Activated T-cell treated with anti-CD3 and anti-CD28 coated beads, Interleukin-2, amount 50 U/mL, for 72 hours (primary cell): ENCODE data around the gene CD84. TPM values are rescaled to one million over a fixed set of nuclear protein-coding genes. Genes with fewer than 3 reads are reported as not detected.
A peak's percentile ranks its signal among the peaks of the same experiment; 100 is the strongest.

Source experiments
- ATAC-seq, 2 donors: fragments of 150-1000 bp; cut with Tn5 transposase; replicated peaks in 1 of 2; 2 replicates each; pipeline ENCODE4 v1.10.0; 2021; ENCODE audit warnings: moderate library complexity in 2 of 2, mild to moderate bottlenecking in 1 of 2
- DNase-seq, 2 donors: peaks; one replicate each; pipeline ENCODE4 v3.0.0; 2021 to 2022; ENCODE audit warnings: mixed read lengths in 1 of 2
- H3K27ac Mint-ChIP-seq: one replicate; pipeline ENCODE4 v1.8.0; 2022; ENCODE audit warnings: mild to moderate bottlenecking, moderate library complexity, mixed read lengths
- H3K27me3 Mint-ChIP-seq: one replicate; pipeline ENCODE4 v1.8.0; 2022; ENCODE audit warnings: low read depth, mixed read lengths
- H3K36me3 Mint-ChIP-seq, 2 donors: one replicate each; pipeline ENCODE4 v1.8.0; 2022; ENCODE audit warnings: mixed read lengths in 2 of 2, mild to moderate bottlenecking in 1 of 2; ENCODE audit not compliant: insufficient read depth in 2 of 2
- H3K4me1 Mint-ChIP-seq: one replicate; pipeline ENCODE4 v1.8.0; 2022; ENCODE audit warnings: low read depth, mixed read lengths
- H3K4me3 Mint-ChIP-seq, 2 donors: one replicate each; pipeline ENCODE4 v1.8.0; 2022; ENCODE audit warnings: mild to moderate bottlenecking in 2 of 2, mixed read lengths in 2 of 2, moderate library complexity in 2 of 2
- H3K9me3 Mint-ChIP-seq, 2 donors: one replicate each; pipeline ENCODE4 v1.8.0; 2022; ENCODE audit warnings: mixed read lengths in 2 of 2
- total RNA-seq, 2 donors: library from RNA; stranded (reverse); gene quantifications; one replicate each; pipeline ENCODE4 v1.2.3, GENCODE V29; 2022

The CD84 gene
- total RNA-seq, 2 donors from 2014 or later: 10.2 to 16.0 TPM

- H3K27me3 Mint-ChIP-seq: no peaks in the 10 kb centered on the region
- no peak for DNase-seq
- peaks cover 30 to 59% of the 10 kb centered on the region in 2 donors for H3K36me3 Mint-ChIP-seq
- H3K4me1 Mint-ChIP-seq: peaks cover 82% of the 10 kb centered on the region
- H3K27ac Mint-ChIP-seq: peak overlapping the region; percentile 99
- peaks cover 4 to 6% of the 10 kb centered on the region in 2 donors for H3K9me3 Mint-ChIP-seq
- no peak for ATAC-seq
- peak overlapping the region; percentile 35 to 83 for H3K4me3 Mint-ChIP-seq
These were observed 41.8 kb upstream of the CD84 start for GRCh38 chr1:160620942-160621632.

DNA sequence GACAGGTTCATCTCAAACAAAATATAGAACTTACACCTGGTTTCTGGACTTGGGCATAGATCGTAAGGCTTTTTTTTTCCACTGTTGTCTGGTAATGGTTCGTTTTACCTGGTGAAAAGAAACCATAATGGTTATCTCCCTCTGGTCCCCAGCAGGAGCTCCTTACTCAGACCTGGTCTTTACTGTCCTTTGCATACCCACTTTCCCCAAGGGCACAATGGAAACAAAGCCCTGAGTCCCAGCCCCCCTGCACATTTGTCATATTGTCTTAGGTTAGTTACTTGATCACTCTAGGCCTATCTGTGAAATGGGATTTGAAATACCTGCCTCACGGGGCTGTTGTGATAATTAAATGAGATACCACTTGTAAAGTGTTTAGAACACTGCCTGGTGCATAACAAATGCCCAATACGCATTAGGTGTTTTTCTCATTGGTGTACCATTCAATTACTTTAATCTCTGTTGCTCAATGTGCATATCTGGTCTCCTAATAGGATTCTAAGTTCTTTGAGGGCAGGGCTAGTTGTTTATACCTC is 40.5 kb upstream of the CD84 start:
- Mint-ChIP-seq H3K27ac (peak overlapping the region; percentile 27), H3K4me1 (peaks cover 70% of the 10 kb centered on the region), H3K27me3 (no peaks in the 10 kb centered on the region), H3K4me3 (no peak overlapping the region), H3K9me3 (peaks cover 4 to 6% of the 10 kb centered on the region in 2 donors), H3K36me3 (peaks cover 28 to 55% of the 10 kb centered on the region in 2 donors)
- no peak for ATAC-seq
- no peak for DNase-seq

GRCh38 chr1:160618763-160619274 is 39.5 kb upstream of the CD84 start:
- peak overlapping the region in 1 of 2 donors; percentile 21 for H3K4me3 Mint-ChIP-seq
- H3K4me1 Mint-ChIP-seq: peaks cover 67% of the 10 kb centered on the region
- H3K27ac Mint-ChIP-seq: peak overlapping the region; percentile 66
- no peak for ATAC-seq
- H3K27me3 Mint-ChIP-seq: no peaks in the 10 kb centered on the region
- H3K9me3 Mint-ChIP-seq: peaks cover 4 to 6% of the 10 kb centered on the region in 2 donors
- H3K36me3 Mint-ChIP-seq: peaks cover 29 to 57% of the 10 kb centered on the region in 2 donors
- peak in 1 of 2 donors; percentile 43 for DNase-seq

- H3K27ac Mint-ChIP-seq: peak overlapping the region; percentile 14
- H3K4me1 Mint-ChIP-seq: peaks cover 65% of the 10 kb centered on the region
- H3K9me3 Mint-ChIP-seq: peaks cover 4 to 6% of the 10 kb centered on the region in 2 donors
- no peak overlapping the region for H3K4me3 Mint-ChIP-seq
- DNase-seq (no peak), ATAC-seq (no peak)
- H3K27me3 Mint-ChIP-seq: no peaks in the 10 kb centered on the region
- H3K36me3 Mint-ChIP-seq: peaks cover 28 to 61% of the 10 kb centered on the region in 2 donors
These were observed 39.0 kb upstream of the CD84 start for GRCh38 chr1:160618327-160618726.

DNA sequence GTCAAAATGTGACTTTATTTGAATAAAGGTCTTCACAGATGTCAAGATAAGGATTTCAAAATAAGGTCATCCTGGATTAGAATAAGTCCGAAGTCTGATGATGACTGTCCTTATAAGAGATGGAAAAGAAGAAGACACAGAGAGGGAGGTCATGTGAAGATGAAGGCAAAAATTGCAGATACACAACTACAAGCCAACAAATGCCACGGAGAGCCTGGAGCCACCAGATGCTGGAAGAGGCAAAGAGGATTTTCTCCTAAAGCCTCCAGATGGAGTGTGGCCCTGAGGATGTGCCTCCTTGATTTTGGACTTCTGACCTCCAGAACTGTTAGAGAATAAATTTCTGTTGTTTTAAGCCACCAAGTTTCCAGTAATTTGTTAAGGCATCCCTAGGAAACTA is 36.4 kb upstream of the CD84 start:
- no peak overlapping the region for H3K4me3 Mint-ChIP-seq
- DNase-seq: no peak
- no peak for ATAC-seq
- peaks cover 30 to 55% of the 10 kb centered on the region in 2 donors for H3K36me3 Mint-ChIP-seq
- H3K27ac Mint-ChIP-seq: no peak overlapping the region
- no peaks in the 10 kb centered on the region for H3K27me3 Mint-ChIP-seq
- peaks cover 59% of the 10 kb centered on the region for H3K4me1 Mint-ChIP-seq
- H3K9me3 Mint-ChIP-seq: peaks cover 4 to 6% of the 10 kb centered on the region in 2 donors

DNA sequence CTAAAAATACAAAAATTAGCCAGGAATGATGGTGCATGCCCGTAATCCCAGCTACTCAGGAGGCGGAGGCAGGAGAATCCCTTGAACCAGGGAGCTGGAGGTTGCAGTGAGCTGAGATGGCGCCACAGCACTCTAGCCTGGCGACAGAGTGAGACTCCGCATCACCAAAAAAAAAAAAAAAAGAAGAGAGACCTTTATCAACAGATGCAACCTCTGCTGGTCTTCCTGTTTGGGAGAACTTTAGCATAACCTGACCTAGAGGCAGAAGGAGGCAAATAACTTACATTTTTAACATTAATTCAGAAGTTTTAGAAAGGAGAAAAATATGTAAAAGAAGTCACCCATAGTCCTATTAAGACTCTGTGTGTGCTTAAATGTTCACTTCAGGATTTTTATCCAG is 35.1 kb upstream of the CD84 start:
- H3K27ac Mint-ChIP-seq: peak overlapping the region; percentile 63
- peaks cover 30 to 50% of the 10 kb centered on the region in 2 donors for H3K36me3 Mint-ChIP-seq
- ATAC-seq (no peak), DNase-seq (no peak)
- H3K9me3 Mint-ChIP-seq: peaks cover 4 to 6% of the 10 kb centered on the region in 2 donors
- no peaks in the 10 kb centered on the region for H3K27me3 Mint-ChIP-seq
- peaks cover 57% of the 10 kb centered on the region for H3K4me1 Mint-ChIP-seq
- H3K4me3 Mint-ChIP-seq: no peak overlapping the region

- H3K27ac Mint-ChIP-seq: peak overlapping the region; percentile 63
- H3K36me3 Mint-ChIP-seq: peaks cover 20 to 37% of the 10 kb centered on the region in 2 donors
- no peaks in the 10 kb centered on the region for H3K27me3 Mint-ChIP-seq
- ATAC-seq (no peak), DNase-seq (no peak)
- peaks cover 57% of the 10 kb centered on the region for H3K4me1 Mint-ChIP-seq
- H3K9me3 Mint-ChIP-seq: no peaks in the 10 kb centered on the region
- no peak overlapping the region for H3K4me3 Mint-ChIP-seq
These were observed 33.4 kb upstream of the CD84 start for GRCh38 chr1:160612613-160613218.

GRCh38 chr1:160610569-160611242 is 31.4 kb upstream of the CD84 start:
- Mint-ChIP-seq H3K27me3 (no peaks in the 10 kb centered on the region), H3K4me3 (no peak overlapping the region), H3K9me3 (no peaks in the 10 kb centered on the region), H3K27ac (peak overlapping the region; percentile 45), H3K36me3 (peaks cover 17 to 27% of the 10 kb centered on the region in 2 donors), H3K4me1 (peaks cover 73% of the 10 kb centered on the region)
- ATAC-seq (no peak), DNase-seq (no peak)

DNA sequence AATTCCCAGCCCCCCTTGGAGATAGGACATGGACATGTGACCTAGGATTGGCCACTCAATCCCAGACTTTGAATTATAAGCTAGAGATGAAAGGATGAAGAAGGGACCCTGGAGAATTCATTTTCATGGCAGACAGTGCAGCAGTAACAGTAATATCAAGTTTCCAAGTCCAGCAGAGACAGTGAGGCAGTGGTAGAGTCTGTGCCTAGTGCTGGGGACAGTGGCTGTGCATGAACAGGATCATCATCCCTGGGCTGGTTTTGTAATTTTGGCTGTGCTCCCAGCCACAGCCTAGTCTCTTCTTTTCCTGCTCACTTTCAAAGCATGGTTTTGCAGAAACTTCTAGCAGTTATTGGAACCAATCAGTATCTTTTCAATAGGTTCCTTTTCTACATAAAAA is 29.6 kb upstream of the CD84 start:
- ATAC-seq (no peak), DNase-seq (no peak)
- peaks cover 75% of the 10 kb centered on the region for H3K4me1 Mint-ChIP-seq
- H3K27ac Mint-ChIP-seq: peak overlapping the region; percentile 88
- H3K36me3 Mint-ChIP-seq: peaks cover 22 to 35% of the 10 kb centered on the region in 2 donors
- no peaks in the 10 kb centered on the region for H3K27me3 Mint-ChIP-seq
- peaks cover 0 to 2% of the 10 kb centered on the region in 2 donors for H3K9me3 Mint-ChIP-seq
- H3K4me3 Mint-ChIP-seq: peak overlapping the region in 1 of 2 donors; percentile 21

DNA sequence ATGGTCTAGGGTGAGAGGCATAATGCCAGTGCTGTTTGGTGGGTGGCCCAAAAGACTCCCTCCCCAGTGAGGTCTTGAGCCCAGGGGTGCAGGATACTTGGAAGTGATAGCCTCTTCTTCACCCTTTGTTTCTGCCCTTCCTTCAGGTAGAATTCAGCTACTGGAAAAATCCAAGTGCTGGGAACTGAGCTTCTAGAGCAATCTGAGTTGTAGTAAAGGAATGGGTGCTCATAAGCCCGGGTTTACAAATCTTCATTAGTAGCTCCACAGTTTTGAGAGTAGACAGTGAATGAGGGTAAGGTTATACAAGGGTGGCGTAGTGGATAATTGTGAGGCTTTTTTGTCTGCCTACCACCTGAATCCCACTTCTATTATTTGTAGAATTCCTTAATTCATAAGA is 29.2 kb upstream of the CD84 start:
- no peak for DNase-seq
- H3K36me3 Mint-ChIP-seq: peaks cover 20 to 32% of the 10 kb centered on the region in 2 donors

DNA sequence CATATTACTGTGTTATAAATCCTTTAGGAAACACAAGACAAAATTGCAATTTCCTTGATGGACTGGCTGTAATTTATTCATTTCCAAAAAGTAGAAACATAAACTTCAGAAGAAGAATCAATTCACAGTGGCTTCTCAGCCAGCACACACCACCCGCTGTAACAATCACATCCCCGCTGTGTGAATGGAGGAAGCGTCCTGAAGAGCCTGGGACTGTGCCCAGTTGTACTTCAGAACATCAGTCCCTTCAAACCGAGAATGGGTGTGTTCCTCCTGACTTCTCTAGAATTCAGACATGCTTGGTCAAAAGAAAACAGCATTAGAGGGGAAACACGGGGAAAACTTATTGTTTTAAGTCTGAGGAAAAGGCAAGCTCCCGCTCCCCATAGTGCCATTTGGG is 28.8 kb upstream of the CD84 start:
- ATAC-seq (peak in 1 of 2 donors; percentile 18), DNase-seq (no peak)
- Mint-ChIP-seq H3K9me3 (peaks cover 2 to 3% of the 10 kb centered on the region in 2 donors), H3K27ac (peak overlapping the region; percentile 88), H3K36me3 (peaks cover 21 to 29% of the 10 kb centered on the region in 2 donors), H3K4me1 (peaks cover 68% of the 10 kb centered on the region), H3K4me3 (peak overlapping the region in 1 of 2 donors; percentile 28), H3K27me3 (no peaks in the 10 kb centered on the region)

More for the DNA sequence above, 29.2 kb upstream of the CD84 start:
- Mint-ChIP-seq H3K4me1 (peaks cover 72% of the 10 kb centered on the region), H3K27ac (peak overlapping the region; percentile 88), H3K9me3 (peaks cover 0 to 2% of the 10 kb centered on the region in 2 donors), H3K27me3 (no peaks in the 10 kb centered on the region), H3K4me3 (peak overlapping the region in 1 of 2 donors; percentile 1)
- ATAC-seq: peak in 1 of 2 donors; percentile 18

DNA sequence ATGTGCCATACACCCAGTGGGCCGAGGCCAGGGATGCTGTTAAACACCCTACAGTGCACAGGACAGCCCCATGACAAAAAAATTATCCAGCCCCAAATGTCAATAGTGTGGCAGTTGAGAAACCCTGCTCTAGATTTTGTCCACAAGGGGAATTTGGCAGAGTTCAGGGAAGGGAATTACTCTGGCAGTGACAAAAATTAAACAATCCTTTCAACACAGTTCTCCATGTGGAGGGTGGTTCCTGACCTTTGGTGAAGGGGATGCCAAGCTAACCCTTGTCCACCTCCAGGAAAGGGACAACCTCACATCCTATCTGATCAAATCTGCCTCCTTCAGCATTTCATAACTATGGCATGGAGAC is 28.4 kb upstream of the CD84 start:
- Mint-ChIP-seq H3K27ac (peak overlapping the region; percentile 88), H3K4me1 (peaks cover 64% of the 10 kb centered on the region), H3K4me3 (peak overlapping the region in 1 of 2 donors; percentile 65), H3K9me3 (peaks cover 4 to 7% of the 10 kb centered on the region in 2 donors), H3K27me3 (no peaks in the 10 kb centered on the region), H3K36me3 (peaks cover 22 to 29% of the 10 kb centered on the region in 2 donors)
- peak in 1 of 2 donors; percentile 18 for ATAC-seq
- DNase-seq: no peak
